ENCODE measurements around the gene ZNF256. TPM values are rescaled to one million over a fixed set of nuclear protein-coding genes. Genes with fewer than 3 reads are reported as not detected.

The ZNF256 gene
- total and polyA plus RNA-seq, 2 of the 13 experiments (the other 11 are each of a cell fraction or from before 2014, with no cell fraction given) = 3.8 to 6.0 TPM

- TF ChIP-seq PRDM10 (CRISPR knock-in tag; IDR thresholded peaks at IDR 0.05; ENCODE audit: low read depth) = no peak
Measured at GRCh38 chr19:57992841-57993240, 45.3 kb upstream of the ZNF256 start (continued).

GRCh38 chr19:57978586-57979289, 31.2 kb upstream of the ZNF256 start:
- DNase-seq (ENCODE audit: low spot score) = no peak
- Histone ChIP-seq H4K20me1 (ENCODE audit: insufficient read depth, low read length) (no peaks in the 10 kb centered on the region), H3K9ac (ENCODE audit: insufficient read depth, low read depth, low read length) (no peak overlapping the region), H3K4me1 (ENCODE audit: insufficient read depth, low read length) (no peaks in the 10 kb centered on the region), H3K4me3 (replicated peaks in 1 of 3; ENCODE audit: insufficient read depth in 1 of 3, low read depth in 2 of 3, low read length in 3 of 3) (no peak overlapping the region), H3K27ac (ENCODE audit: extremely low read length, insufficient read depth, low read length) (no peak overlapping the region), H3K79me2 (ENCODE audit: insufficient read depth, low read length) (no peaks in the 10 kb centered on the region), H2AFZ (ENCODE audit: low read length) (no peak overlapping the region), H3K9me3 (ENCODE audit: low read length) (peaks cover 100% of the 10 kb centered on the region), H3K27me3 (ENCODE audit: control insufficient read depth in 1 of 2, insufficient read depth in 2 of 2, low read length in 2 of 2) (no peaks in the 10 kb centered on the region), H3K36me3 (replicated peaks in 1 of 2; ENCODE audit: control insufficient read depth in 1 of 2, insufficient read depth in 2 of 2, low read length in 2 of 2) (peaks cover 19 to 57% of the 10 kb centered on the region in 2 experiments), H3K4me2 (ENCODE audit: low read depth, low read length) (no peak overlapping the region)
- FAIRE-seq = no peak
- ChIA-PET POLR2A (no interaction called here), CTCF (ENCODE audit: low intra/inter-chr PET ratio, low total read pairs) (no interaction called here)
- TF ChIP-seq ASH2L (IDR thresholded peaks at IDR 0.05; ENCODE audit: insufficient read length, low read depth, low read length) (no peak), ZNF274 (CRISPR knock-in tag; IDR thresholded peaks at IDR 0.05) (peak; percentile 100; the same call in 1 of the 2 replicates), ZNF281 (CRISPR knock-in tag; IDR thresholded peaks at IDR 0.05; ENCODE audit: borderline replicate concordance) (no peak), ZNF280D (CRISPR knock-in tag; IDR thresholded peaks at IDR 0.05) (0 out of 2 replicates have a peak, but pooled peaks have one; percentile 22), PPARG (CRISPR knock-in tag; conservative IDR thresholded peaks at IDR 0.05) (no peak)
- intact Hi-C loops (cut with micrococcal nuclease; ENCODE audit: unreplicated experiment) (no loop called here), in situ Hi-C loops (cut with HindIII; ENCODE audit: extremely low pct_ligation_motif_present, low pct_unique_long_range_greater_than_20kb) (no loop called here)
- ATAC-seq = no peak
- BruUV-seq (replicated peaks) = no TSS peak
- 95% methylated on average over 3 of the region's 3 CpGs for WGBS (ENCODE audit: low lambda C conversion rate)

All from HepG2 (cell line).